ENCODE results near the gene SDF4.

SDF4 gene

DNA sequence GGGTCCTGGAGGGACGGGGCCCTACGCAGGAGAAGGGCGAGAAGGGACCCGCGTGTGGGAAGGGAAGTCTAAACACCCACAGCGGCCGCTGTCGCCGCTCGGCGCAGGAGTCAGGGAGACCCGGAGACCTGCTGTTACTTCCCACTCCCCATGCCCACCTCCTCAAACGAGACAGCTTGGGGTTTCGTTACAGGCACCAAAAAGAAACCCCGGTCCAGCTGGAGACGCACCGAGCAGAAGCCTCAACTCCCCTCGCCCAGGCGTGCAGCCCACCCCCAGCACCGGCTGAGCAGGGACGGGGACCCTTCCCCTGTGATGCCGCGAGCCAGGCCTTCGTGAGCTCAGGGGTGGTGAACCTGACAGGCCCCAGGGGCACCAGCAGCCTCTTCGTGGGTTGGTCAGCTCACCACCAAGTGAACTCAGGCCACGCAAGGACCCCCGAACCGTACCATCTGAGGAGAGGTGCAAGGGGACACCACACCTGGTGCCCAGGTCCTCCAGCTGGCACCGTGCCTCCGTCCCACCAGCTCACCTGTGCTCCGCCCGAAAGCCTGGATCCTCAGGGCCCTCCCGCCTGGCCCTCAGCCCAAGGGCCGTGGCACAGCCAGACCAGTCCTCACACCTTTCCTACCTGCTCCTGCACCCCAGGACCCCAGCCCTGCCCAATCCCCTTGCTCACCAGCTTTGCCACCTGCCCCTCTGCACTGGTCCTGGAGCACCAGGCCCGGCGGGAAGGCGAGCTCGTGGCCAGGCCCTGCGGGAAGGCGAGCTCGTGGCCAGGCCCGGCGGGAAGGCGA, 5.0 kb downstream of the SDF4 start:
- DNase-seq = no peak

DNA sequence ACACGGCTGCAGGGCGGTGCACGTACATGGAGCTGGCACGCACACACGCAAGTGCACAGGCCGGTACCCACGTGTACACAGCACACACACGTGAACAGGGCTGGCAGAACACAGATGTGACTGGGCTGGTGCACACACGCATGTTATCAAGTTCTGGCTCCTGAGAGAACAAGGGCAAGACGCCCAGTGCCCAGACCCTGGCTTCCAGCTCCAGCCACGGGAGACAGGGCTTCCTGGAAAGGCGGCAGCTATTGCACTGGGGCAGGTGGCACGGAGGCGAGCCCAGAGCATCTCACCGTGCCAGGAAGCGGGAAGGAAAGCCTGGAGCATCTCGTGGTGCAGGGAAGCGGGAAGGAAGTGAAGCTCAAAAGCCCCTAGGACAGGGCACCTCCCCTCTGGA, 5.9 kb downstream of the SDF4 start:
- DNase-seq = no peak

DNA sequence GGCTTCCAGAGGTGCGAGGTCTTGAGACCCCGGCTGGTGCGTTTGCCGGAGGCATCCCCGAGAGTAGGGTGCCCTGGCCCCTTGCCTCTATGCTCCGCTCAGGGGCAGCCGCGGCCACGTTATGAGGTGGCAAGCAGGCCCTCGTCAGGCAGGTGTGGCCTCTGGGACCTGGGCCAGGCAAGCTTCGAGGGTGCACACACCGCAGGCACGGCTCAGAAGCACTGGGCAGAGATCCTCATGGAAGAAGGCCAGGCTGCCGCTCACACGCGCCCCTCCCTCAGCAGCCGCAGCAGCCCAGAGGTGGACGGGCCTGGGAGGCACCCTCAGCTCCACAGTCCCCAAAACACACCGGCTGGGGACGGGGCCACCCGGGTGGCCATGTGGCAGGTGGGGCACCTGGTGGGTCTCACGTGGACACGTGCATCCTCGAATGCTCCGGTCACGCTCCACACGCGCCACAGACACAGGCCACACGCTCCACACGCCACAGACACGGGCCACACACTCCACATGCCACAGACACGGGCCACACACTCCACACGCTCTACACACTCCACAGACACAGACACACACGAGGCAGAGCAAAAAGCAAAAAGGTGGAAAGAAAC, 6.5 kb downstream of the SDF4 start:
- no peak for DNase-seq

DNA sequence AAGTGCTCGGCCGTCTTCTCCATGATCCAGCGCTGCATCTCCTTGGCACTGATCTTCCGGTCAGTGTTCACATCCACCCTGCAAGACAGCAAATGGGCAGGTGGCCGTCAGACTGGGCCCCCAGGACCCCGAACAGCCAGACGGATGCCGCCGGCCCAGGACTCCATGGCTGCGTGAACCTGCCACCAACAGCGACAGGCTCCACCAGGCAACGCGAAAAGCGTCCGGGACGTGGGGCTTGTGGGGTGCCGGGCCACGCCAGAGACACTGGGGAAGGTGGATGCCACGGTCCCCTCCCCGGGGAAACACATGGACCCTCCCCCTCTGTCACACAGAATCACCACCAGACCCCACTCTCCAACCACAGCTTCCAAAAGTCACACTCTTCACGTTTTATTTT, 7.9 kb downstream of the SDF4 start:
- no peak for DNase-seq

DNA sequence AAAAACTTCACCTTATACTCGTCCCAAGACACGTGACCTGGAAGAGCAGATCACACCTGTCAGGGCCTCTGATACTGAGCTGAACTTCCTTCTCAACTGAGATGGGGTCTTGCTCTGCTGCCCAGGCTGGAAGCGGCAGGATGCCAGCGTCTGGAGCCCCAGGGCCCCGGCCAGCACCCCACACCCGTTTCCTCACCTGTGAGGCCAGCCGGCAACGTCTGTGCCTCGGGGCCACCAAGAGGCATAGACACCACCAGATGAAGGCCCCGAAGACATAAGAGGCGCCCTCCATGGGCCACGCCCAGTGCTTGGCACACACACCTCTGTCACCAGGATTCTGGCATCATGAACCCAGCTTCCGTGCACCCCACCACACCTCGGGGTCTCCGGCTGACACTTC, 8.5 kb downstream of the SDF4 start:
- no peak for DNase-seq

DNA sequence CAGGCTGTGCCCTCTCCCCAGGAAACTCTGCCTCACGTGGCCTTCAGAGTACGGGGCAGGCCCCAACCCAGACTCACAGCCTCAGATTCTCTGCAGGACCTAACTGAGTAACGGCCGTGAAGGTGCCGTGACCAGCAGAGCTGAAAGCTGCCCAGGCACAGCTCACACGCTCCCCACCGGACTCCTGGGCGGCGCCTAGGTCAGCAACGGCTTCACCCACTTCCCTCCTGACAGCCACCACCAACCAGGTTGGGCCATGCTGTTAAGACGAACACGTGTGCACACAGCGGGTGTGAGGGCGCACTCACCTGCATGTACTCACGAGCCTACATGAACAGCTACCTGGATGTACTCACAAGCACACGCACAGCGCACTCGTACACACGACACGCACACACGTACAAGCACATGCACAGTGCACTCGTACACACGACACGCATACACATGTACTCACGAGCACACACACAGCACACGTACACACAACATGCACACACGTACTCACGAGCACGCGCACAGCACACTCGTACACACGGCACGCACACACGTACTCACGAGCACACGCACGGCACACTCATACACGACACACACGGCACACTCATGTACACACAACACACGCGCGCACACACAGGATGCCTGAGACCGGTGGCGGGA, 9.1 kb downstream of the SDF4 start:
- no peak for DNase-seq

DNA sequence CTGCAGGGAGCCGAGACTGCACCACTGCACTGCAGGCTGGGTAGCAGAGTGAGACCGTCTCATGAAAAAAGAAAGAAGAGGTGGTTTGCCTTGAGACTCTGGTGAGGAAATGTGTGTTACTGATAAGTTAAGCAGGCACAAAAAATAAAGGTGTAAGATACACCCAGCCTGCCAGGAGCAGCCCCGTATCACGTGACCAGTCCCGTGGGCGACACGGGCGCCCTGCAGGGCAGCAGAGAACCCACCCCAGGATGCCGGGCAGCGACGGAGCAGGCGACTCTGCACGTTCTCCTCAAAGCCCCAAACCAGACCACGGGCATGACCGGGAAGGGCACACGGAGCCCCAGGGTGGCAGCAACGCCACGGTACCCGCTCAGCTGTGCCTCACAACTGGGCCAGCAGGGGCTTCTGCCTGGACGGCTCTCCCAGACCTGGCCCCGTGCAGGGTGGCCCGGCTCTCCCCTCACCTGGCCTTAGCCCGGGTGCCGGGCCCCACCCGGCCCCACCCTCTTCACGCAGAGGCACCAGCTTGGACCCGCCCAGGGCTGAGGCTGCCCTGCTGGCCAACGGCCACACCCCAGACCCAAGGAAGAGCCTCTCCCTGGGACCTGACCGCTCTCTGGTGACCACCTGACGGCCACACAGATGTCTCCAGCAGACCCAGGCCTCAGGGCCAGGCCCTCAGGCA, 9.8 kb downstream of the SDF4 start:
- DNase-seq = no peak

DNA sequence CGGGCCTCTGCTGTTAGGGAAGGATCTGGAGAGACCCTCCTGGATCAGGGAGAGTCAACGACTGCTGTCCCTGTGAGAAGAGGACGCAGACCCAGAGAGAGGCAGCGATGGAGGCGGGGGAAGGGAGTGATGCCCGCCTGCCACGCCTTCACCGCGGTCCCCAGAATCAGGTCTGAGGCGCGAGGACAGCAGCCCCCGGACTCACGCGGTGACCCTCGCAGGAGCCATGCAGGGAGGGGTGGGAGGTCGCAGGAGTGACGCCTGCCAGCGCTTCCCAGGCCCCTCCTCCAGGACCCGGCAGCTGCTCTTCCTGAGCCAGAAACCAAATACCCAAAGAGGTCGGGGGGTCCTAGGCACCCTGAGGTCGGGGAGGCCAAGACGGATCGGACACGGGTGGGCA, 11.6 kb downstream of the SDF4 start:
- DNase-seq = no peak

DNA sequence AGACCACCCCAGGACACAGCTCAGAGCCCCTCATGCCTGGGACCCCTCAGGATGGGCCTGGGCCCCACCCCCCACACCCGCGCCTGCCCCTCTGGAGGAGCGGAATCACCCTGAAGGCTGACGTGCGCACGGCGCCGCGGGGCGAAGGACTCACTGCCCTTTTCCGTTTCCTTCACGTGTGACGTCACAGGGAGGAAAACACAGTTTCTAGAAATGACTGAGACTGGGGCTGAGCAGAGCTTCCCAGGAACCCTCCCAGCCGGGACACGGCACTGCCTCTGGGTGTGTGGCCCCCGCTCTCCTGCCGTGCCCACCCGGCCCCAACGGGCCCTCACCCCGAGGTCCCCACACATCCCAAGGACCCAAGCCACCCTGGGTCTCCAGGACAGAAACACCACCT, 12.5 kb downstream of the SDF4 start:
- no peak for DNase-seq

DNA sequence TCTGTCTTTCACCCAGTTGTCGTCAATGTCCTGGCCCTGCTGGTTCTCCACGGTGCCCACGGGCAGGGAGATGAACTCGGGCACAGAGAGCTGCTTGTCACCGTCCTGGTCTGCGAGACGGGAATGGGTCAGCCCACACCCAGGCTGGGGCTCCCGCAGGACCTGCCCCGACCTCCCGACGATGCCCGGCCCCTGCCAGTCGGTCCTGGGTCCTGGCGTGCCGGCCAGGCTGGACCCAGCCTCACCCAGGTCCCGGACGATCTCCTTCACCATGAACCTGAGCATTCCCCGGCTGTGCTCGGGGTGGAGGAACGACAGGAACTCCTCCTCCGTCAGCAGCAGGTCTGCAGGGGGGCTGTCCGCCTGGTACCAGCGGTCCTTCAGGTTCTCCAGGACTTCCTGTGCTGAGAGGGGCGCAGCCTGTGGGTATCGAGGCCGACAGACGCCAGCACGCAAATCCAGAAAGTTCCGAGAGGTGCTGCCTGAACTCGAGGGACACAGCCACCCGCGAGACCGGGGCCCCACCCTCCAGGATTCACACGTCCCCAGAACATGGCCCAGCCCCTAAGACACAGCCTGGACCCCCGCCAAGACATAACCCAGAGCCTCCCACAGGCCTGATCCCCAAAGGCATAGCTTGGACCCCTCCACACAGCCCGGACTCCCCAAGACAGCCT, 13.1 kb downstream of the SDF4 start:
- DNase-seq = no peak

DNA sequence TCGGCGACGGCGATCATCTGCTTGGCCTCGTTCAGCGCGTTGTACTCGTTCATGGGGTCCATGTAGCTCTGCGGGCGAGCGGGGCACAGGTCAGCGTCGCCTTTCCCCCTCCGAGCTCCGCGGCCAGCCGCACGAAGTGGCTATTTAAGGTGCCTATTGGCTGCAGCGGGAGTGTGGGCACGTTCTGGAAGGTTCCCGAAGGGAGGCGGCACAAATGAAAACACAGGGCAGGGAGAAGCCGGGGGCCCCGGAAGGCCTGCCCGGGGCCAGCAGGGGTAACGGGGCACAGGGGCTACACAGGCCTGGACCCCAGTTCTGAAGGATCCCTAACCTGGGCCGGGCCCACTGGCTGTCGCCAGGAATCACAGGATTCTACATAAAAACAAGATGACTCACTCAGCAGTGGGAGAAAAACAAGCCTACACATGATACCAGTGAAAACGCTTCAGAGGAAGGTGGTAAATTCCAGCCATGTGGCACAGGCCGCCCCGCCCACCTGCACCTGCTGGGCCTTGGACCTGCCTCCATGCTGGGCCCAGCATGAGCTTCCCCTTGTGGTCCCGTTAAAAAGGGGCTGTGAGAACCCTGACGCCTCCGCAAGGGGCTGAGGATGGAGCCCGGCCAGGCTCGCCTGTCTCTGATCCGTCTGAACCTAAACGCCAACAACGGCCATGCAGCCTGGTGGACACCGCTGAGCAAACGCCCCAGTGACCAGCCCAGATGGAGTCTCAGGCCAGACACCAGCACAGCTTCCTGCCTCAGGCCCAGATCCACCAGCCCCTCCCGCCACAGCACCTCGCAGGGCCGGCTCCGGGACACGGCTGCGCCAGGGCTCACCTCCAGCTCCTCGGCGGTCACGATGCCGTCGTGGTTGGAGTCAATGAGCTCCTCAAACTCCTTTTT, 13.9 kb downstream of the SDF4 start:
- no peak for DNase-seq

DNA sequence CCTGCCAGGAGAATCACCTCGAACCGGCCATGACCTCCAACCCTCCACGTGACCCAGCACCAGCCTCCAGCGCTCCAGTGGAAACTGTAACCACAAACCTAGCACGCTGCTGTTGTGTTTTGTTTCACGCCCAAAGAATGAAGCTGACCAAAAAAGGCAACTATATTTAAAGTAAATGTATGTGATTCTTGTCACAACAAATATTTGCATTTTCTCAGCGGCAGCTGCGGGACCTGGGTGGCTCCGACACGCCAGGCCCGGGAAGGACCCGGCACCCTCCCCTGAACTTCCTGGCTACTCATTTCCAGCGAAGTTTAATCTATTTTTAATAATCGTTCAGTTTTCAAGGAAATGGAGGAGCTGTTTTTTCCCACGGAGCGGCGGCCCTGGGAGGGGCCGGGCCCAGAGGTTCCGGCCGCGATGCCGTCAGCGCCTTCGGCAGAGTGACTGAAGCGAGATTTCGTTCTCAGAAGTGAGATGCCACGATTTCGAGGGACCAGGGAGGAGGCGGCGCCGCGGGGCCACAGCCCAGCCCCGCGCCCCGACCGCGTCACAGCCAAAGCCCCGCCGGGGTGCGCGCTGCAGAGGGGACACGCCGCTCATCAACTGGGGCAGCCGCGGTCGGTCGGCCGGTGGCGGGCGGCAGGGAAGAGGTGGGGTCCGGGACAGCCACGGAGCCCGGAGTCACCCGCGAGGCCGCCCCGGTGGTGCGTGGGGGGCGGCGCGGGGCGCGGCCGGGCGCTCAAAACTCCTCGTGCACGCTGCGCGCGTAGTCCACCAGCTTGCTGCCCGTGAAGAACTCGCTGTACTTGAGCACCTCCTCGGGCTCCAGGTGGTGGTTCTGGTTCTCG, 14.8 kb downstream of the SDF4 start:
- DNase-seq = no peak

DNA sequence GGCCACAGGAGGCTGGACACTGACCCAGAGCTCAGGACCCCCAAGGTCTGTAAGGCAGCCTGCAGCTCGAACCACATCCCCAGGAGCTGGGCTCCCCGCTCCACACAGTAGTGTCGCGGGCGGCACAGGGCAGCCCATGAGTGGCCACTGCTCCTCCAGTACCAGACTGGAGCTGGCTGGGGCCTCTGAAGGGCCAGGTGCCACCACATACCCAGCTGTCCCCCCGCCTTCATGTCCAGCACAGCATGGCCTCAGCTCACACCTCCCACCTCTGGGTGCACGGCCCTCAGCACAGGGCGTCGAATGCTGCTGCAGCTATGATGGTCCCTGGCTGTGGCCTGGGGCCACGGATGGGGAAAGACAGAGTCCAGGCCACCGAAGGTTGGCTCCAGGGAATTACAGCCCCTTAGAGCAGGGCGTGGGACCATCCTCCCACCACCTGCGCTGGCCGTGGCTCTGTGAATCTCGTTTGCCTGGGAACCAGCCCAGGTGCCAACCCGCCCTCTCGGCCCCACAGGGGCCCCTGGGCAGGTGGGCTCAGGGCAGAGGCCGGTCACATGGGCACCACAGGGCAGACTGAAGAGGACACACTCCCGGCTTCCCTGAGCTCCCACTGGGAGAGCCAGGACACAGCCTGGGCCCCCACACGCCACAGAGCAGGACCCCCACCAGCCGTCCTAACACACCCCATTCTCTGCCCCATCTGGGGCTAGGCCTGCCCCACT, 15.8 kb downstream of the SDF4 start:
- no peak for DNase-seq

DNA sequence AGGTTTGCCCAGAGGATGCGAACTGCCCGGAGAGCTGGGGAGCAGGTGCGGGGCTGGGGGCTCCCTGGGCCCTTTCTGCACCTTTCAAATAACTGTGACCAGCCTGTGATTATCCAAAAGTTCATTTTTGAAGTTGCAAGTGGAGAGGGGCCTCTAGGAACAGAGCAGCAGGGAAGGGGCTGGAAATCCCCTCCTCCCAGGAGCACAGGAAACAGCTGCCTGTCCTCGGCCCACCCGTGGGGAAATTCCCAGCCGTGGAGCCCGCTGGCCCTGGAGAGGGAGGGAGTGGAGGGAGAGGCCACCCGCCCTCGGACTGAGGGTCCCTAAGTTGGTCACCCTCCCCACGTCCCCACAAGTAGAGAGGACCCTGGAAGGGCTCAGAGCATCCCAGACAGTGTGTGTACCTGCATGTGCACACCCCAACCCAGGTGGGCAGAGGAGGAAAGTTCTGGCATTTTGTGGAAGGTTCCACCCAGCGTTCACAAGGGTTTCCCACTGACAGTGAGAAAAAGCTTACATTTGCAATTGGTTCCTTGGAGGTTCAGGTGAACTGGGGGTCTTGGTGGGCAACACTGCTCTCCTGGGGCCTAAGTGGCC, 16.6 kb downstream of the SDF4 start:
- DNase-seq = no peak

DNA sequence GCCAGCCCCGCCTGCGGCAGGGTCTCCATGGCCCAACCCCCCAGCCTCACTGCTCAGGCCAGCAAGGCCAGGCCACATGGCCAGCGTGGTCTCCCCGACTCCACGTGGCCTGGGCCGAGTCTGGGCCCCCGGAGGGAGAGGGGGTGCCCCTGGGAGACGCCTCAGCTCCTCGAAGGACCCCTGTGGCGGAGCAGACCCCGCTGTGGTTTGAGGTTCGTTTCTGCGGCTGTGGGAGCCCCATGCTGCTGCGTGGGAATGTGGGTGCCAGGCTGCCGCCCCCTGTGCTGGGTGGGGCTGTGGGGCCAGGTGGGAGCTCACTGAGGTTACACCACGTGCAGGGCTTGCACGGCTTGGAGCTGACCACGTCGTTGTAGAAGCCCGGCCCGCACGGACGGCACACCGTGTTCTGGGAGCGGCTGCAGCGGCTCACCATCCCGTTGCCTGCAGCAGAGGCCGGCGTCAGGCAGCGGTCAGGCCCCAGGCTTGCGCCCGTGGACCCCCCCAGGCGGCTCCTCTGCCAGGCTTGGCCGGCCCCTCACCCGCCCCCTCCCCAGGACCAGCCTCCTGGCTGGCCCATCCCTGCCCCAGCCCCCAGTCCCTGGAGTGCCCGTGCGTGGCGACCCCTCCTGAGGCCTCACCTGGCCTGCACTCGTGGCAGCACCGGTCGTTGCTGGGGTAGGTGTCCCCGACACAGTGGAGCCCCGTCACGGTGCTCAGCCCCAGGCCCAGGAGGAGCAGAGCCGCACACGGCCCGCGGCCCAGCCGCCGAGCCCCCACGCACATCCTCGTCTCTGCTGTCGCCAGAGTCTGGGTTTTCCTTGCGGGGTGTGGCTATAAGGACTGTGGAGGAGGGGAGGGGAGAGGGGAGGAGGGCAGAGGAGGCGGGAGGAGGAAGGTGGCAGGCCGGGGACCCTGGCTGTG, 18.2 kb downstream of the SDF4 start, which contains the start of gene TNFRSF4:
TNFRSF4 (minus strand) TSS at position 809 of the 921 bp plus-strand sequence; CDS start at position 783, 26 bp downstream.
- DNase-seq = no peak

DNA sequence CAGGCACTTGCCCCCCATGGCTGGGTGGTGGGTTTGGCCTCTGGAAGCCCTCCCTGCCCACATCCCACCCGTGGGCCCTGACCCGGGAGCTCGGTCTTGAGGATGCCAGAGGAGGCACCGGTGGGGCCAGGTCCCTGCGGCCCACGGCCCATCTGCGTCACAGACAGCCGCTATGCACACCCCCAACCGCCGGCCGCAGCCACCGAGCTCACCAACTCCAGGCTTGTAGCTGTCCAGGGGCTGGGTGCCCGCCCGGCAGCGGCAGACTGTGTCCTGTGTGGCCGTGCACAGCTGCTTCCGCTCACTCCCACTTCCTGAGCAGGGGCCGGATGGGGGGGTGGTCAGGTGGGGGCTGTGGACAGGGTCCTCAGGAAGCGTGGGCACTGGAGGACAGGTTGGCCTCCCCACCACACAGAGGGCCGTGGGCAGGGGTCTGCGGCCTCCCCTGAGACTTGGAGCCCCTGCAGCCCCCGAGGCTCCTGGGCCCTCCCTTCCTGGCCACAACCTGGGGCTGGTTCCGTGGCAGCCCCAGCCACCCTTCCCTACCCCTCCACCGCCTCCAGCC, 18.9 kb downstream of the SDF4 start:
- DNase-seq = no peak

DNA sequence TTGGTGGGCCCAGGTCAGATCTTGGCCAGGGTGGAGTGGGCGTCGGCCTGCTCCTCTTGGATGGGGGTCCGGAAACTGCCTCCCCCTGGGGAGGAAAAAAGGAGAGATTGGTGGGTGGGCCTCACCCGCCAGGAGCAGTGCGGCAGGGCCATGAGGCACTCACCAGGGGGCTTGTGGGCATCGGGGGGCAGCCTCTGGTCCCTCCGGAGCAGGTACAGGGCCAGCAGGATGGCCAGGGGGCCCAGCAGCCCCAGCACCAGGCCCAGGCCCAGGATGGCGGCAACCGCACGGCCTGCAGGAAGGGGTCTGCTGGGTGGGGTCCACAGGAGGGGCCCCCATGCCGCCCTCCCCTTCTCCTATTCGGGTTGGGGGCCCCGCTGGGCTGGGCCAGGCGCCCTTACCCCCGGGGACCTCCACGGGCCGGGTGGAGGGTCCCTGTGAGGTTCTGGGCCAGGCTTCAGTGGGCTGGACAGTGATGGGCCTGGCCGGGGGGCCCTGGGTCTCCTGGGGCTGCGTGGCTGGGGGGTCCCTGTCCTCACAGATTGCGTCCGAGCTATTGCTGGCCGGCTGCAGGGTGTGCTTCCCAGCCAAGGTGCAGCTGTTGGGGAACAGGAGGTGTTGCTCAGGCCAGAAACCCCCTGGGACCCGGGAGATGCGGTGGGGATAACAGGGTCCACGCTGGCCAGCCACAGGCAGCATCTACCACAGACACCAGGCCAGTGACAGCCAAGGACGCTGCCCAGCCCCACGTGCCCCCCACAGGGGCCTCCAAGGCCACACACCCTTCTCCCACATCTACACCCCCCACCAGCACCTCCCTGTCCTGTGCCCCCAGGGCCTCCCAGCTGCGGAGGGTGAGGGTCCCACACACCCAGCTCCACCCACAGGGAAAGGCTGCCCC, 20.0 kb downstream of the SDF4 start:
- no peak for DNase-seq

All from midbrain (tissue), 1 donor.